K562 (cell line): ENCODE measurements around the gene TARBP1. TPM values are rescaled to one million over a fixed set of nuclear protein-coding genes. Genes with fewer than 3 reads are reported as not detected.

Experiments
- ARID1B ChIP-seq: fragments of 450-650 bp; IDR thresholded peaks from 2 replicates; pipeline ENCODE4 v1.6.1; 2016; ENCODE audit warnings: antibody characterized with exemption, mild to moderate bottlenecking, inconsistent platforms
- ARNT ChIP-seq, 2 experiments: fragments of 450-650 bp; IDR thresholded peaks; 2 replicates each; pipeline ENCODE4 v1.6.1; 2016; ENCODE audit warnings: mild to moderate bottlenecking in 1 of 2
- ASH1L ChIP-seq: fragments of 450-650 bp; IDR thresholded peaks from 2 replicates; pipeline ENCODE4 v1.6.1; 2018; ENCODE audit warnings: borderline replicate concordance, mild to moderate bottlenecking, low read depth; ENCODE audit not compliant: partially characterized antibody
- FOXJ2 ChIP-seq: fragments of 200-800 bp; sonication (Bioruptor generic); IDR thresholded peaks from 2 replicates; pipeline ENCODE4 v1.6.1; 2016; ENCODE audit warnings: missing genetic modification characterization, missing compliant biosample characterization
- JUN ChIP-seq, 2 experiments: sonication (generic) in 1 of 2; formaldehyde crosslinking in 1 of 2; IDR thresholded peaks; 2 replicates each; pipeline versions ENCODE4 v1.6.1 to v1.8.0; 2012 to 2022; ENCODE audit warnings: borderline replicate concordance in 2 of 2, mild to moderate bottlenecking in 2 of 2, improper control_type of control experiment in 1 of 2, low read depth in 1 of 2, low read length in 1 of 2, missing genetic modification reagents in 1 of 2
- MBD2 ChIP-seq: sonication (generic); IDR thresholded peaks from 2 replicates; pipeline ENCODE4 v1.6.1; 2016; ENCODE audit warnings: low read depth, borderline replicate concordance
- MCM2 ChIP-seq: fragments of 450-650 bp; IDR thresholded peaks from 2 replicates; pipeline ENCODE4 v1.6.1; 2017; ENCODE audit warnings: low read depth, mild to moderate bottlenecking
- NBN ChIP-seq: fragments of 450-650 bp; IDR thresholded peaks from 2 replicates; pipeline ENCODE4 v1.6.1; 2016; ENCODE audit warnings: low read depth, mild to moderate bottlenecking
- NR0B1 ChIP-seq: fragments of 450-650 bp; IDR thresholded peaks from one replicate; pipeline ENCODE4 v1.6.1; 2018; ENCODE audit warnings: mild to moderate bottlenecking, moderate library complexity; ENCODE audit not compliant: partially characterized antibody
- PHB2 ChIP-seq: fragments of 450-650 bp; IDR thresholded peaks from 2 replicates; pipeline ENCODE4 v1.6.1; 2017; ENCODE audit warnings: low read depth
- YY1 ChIP-seq, 3 experiments: IDR thresholded peaks; 2 replicates each; pipeline ENCODE4 v1.6.1; 2011; ENCODE audit warnings: low read length in 2 of 3, mild to moderate bottlenecking in 2 of 3, moderate library complexity in 2 of 3, borderline replicate concordance in 1 of 3, control low read depth in 1 of 3, low read depth in 1 of 3; ENCODE audit not compliant: insufficient read depth in 3 of 3, insufficient replicate concordance in 2 of 3, control insufficient read depth in 1 of 3, insufficient read length in 1 of 3; ENCODE audit errors: extremely low read depth in 1 of 3
- ZFPM2 ChIP-seq: fragments of 250-450 bp; sonication (Bioruptor Pico); IDR thresholded peaks from 2 replicates; pipeline ENCODE4 v1.5.1; 2022; ENCODE audit warnings: mild to moderate bottlenecking
- ZKSCAN3 ChIP-seq: fragments of 250-450 bp; sonication (Bioruptor Pico); IDR thresholded peaks from 2 replicates; pipeline ENCODE4 v1.4.0; 2020
- ZSCAN29 ChIP-seq: fragments of 450-650 bp; IDR thresholded peaks from 2 replicates; pipeline ENCODE4 v1.6.1; 2017
- polyA plus RNA-seq, 8 experiments: library from polyadenylated mRNA; depleted of rRNA in 4 of 8; stranded (reverse) in 5 of 8; unstranded in 3 of 8; fragments of >200 nt; fragmentation: Nextera tagmentation in 2 of 8; fragmentation: Illumina TruSeq in 1 of 8; extraction: Ambion mirVana in 2 of 8; extraction: Trizol in 1 of 8; gene quantifications; 2 replicates each; pipeline versions ENCODE4 v1.2.1 to v1.2.3, GENCODE V29; 2011 to 2014; ENCODE audit warnings: inconsistent platforms in 1 of 8, missing spikeins in 1 of 8
- total RNA-seq, 7 experiments: library from RNA; depleted of rRNA in 6 of 7; stranded (reverse); fragments of >200 nt in 6 of 7; fragmentation: Illumina TruSeq in 2 of 7; extraction: Trizol in 2 of 7; gene quantifications; 2 replicates each; pipeline versions ENCODE4 v1.2.1 to v1.2.3, GENCODE V29; 2011 to 2021; ENCODE audit warnings: low replicate concordance in 1 of 7
- TF ChIP-seq, protein P1 (sequence below): sonication (generic); formaldehyde crosslinking; IDR thresholded peaks from 2 replicates; pipeline ENCODE4 v1.8.0; 2022; ENCODE audit warnings: mild to moderate bottlenecking, missing genetic modification reagents
- TF ChIP-seq, protein P2 (sequence below): sonication (generic); formaldehyde crosslinking; IDR thresholded peaks from 2 replicates; pipeline ENCODE4 v1.8.0; 2022; ENCODE audit warnings: mild to moderate bottlenecking, missing genetic modification reagents, borderline replicate concordance
- TF ChIP-seq, protein P3 (sequence below): fragments of 450-650 bp; IDR thresholded peaks from 2 replicates; pipeline ENCODE4 v1.7.0; 2016; ENCODE audit warnings: borderline replicate concordance

The TARBP1 gene
- total and polyA plus RNA-seq, 9 of the 15 experiments (the other 6 are each of a cell fraction or from before 2014, with no cell fraction given) = 8.8 to 48.0 (median 22.9) TPM

DNA sequence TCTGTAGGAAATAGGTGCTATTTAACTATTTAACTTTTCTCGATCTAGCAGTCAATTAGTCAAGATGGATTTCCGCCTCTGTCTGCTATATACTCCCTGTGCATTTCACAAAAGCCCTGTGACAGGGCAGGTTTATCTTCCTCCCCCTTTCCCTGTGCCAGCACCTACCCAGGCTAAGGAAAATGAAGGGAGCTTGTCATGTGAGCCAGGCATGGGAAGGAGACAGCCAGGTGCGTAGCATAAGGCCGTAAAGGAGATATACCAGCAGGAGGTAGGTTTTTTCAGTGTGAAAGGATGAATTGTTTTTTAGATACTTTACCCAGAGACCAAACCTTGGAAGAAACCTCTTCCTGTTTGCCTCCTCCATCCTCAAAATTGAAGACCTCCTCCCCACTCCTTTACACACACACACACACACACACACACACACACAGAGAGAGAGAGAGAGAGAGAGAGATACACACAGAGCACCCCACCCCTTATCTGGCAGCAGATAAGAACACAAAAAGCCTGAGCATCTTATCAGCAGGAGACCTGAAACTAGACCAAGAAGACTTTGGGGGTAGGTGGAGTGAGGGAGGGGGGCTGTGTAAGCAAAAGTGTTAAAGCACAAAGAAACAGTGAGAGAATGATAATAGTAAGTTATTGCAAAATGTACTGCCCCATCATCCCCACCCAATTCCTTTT is 12.0 kb upstream of the TARBP1 start (continued):
- no peak for TF ChIP-seq ZKSCAN3
- 0 out of 2 replicates have a peak, but pooled peaks have one; percentile 15 for TF ChIP-seq MBD2
- peak; percentile 98 for TF ChIP-seq ARID1B
- TF ChIP-seq NR0B1 = no peak
- no peak for TF ChIP-seq ZFPM2 (CRISPR knock-in tag)
- TF ChIP-seq, protein P1, sequence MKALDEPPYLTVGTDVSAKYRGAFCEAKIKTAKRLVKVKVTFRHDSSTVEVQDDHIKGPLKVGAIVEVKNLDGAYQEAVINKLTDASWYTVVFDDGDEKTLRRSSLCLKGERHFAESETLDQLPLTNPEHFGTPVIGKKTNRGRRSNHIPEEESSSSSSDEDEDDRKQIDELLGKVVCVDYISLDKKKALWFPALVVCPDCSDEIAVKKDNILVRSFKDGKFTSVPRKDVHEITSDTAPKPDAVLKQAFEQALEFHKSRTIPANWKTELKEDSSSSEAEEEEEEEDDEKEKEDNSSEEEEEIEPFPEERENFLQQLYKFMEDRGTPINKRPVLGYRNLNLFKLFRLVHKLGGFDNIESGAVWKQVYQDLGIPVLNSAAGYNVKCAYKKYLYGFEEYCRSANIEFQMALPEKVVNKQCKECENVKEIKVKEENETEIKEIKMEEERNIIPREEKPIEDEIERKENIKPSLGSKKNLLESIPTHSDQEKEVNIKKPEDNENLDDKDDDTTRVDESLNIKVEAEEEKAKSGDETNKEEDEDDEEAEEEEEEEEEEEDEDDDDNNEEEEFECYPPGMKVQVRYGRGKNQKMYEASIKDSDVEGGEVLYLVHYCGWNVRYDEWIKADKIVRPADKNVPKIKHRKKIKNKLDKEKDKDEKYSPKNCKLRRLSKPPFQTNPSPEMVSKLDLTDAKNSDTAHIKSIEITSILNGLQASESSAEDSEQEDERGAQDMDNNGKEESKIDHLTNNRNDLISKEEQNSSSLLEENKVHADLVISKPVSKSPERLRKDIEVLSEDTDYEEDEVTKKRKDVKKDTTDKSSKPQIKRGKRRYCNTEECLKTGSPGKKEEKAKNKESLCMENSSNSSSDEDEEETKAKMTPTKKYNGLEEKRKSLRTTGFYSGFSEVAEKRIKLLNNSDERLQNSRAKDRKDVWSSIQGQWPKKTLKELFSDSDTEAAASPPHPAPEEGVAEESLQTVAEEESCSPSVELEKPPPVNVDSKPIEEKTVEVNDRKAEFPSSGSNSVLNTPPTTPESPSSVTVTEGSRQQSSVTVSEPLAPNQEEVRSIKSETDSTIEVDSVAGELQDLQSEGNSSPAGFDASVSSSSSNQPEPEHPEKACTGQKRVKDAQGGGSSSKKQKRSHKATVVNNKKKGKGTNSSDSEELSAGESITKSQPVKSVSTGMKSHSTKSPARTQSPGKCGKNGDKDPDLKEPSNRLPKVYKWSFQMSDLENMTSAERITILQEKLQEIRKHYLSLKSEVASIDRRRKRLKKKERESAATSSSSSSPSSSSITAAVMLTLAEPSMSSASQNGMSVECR (CRISPR knock-in tag) = no peak
- TF ChIP-seq, protein P2, sequence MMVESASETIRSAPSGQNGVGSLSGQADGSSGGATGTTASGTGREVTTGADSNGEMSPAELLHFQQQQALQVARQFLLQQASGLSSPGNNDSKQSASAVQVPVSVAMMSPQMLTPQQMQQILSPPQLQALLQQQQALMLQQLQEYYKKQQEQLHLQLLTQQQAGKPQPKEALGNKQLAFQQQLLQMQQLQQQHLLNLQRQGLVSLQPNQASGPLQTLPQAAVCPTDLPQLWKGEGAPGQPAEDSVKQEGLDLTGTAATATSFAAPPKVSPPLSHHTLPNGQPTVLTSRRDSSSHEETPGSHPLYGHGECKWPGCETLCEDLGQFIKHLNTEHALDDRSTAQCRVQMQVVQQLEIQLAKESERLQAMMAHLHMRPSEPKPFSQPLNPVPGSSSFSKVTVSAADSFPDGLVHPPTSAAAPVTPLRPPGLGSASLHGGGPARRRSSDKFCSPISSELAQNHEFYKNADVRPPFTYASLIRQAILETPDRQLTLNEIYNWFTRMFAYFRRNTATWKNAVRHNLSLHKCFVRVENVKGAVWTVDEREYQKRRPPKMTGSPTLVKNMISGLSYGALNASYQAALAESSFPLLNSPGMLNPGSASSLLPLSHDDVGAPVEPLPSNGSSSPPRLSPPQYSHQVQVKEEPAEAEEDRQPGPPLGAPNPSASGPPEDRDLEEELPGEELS (CRISPR knock-in tag) = no peak
- TF ChIP-seq PHB2 = peak; percentile 67; the same call in 1 of the 2 replicates
- no peak for TF ChIP-seq ZSCAN29
- TF ChIP-seq ASH1L = no peak
- no peak for TF ChIP-seq JUN (IDR thresholded peaks at IDR 0.05; ENCODE audit: borderline replicate concordance, low read depth, low read length)
- no peak for TF ChIP-seq JUN (CRISPR knock-in tag; IDR thresholded peaks at IDR 0.05; ENCODE audit: borderline replicate concordance)
- no peak for TF ChIP-seq MCM2
- TF ChIP-seq YY1 (IDR thresholded peaks at IDR 0.05; ENCODE audit: borderline replicate concordance in 1 of 3, control insufficient read depth in 1 of 3, extremely low read depth in 1 of 3, insufficient read depth in 3 of 3, insufficient read length in 1 of 3, insufficient replicate concordance in 2 of 3, low read depth in 1 of 3, low read length in 2 of 3) = no peak
- TF ChIP-seq, protein P3, sequence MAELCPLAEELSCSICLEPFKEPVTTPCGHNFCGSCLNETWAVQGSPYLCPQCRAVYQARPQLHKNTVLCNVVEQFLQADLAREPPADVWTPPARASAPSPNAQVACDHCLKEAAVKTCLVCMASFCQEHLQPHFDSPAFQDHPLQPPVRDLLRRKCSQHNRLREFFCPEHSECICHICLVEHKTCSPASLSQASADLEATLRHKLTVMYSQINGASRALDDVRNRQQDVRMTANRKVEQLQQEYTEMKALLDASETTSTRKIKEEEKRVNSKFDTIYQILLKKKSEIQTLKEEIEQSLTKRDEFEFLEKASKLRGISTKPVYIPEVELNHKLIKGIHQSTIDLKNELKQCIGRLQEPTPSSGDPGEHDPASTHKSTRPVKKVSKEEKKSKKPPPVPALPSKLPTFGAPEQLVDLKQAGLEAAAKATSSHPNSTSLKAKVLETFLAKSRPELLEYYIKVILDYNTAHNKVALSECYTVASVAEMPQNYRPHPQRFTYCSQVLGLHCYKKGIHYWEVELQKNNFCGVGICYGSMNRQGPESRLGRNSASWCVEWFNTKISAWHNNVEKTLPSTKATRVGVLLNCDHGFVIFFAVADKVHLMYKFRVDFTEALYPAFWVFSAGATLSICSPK = peak; percentile 32; the same call in 1 of the 2 replicates
- peak; percentile 98 for TF ChIP-seq NBN
- peak; percentile 82 for TF ChIP-seq FOXJ2
- peak; percentile 87 to 95; a peak in 3 of 4 replicates for TF ChIP-seq ARNT (IDR thresholded peaks at IDR 0.05)
